Mammary epithelial cell (primary cell): ENCODE measurements around the gene MIF.
"Not testable (repeated sequence)": the region's sequence is repeated elsewhere in the genome, so short reads cannot be mapped to it uniquely, and the experiment has no call there.

Source experiments
- EZH2 ChIP-seq: IDR thresholded peaks from 2 replicates; pipeline ENCODE4 v1.6.1; 2012; ENCODE audit warnings: low read length, inconsistent platforms, borderline replicate concordance
- TF ChIP-seq, protein P1 (sequence below), 2 donors: IDR thresholded peaks in 1 of 2; conservative IDR thresholded peaks in 1 of 2; 2 replicates each; pipeline ENCODE4 v1.5.1; 2011 to 2012; ENCODE audit warnings: inconsistent platforms in 2 of 2, low read length in 2 of 2, mild to moderate bottlenecking in 2 of 2, control low read depth in 1 of 2, low read depth in 1 of 2; ENCODE audit not compliant: insufficient read depth in 1 of 2; ENCODE audit errors: extremely low read depth in 1 of 2

DNA sequence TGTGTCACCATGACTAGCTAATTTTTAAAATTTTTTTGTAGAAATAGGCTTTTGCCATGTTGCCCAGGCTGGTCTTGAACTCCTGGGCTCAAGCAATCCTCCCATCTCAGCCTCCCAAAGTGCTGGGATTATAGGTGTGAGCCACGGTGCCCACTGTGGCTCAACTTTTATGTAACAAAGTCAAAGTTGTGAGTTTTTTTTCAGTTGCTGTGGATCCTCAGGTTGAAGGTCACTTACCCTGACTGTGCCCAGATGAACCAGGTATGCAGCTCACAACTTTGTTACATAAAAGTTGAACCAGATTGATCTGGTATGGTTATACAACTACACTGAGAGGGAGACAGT is 26.1 kb downstream of the MIF start:
- TF ChIP-seq, protein P1, sequence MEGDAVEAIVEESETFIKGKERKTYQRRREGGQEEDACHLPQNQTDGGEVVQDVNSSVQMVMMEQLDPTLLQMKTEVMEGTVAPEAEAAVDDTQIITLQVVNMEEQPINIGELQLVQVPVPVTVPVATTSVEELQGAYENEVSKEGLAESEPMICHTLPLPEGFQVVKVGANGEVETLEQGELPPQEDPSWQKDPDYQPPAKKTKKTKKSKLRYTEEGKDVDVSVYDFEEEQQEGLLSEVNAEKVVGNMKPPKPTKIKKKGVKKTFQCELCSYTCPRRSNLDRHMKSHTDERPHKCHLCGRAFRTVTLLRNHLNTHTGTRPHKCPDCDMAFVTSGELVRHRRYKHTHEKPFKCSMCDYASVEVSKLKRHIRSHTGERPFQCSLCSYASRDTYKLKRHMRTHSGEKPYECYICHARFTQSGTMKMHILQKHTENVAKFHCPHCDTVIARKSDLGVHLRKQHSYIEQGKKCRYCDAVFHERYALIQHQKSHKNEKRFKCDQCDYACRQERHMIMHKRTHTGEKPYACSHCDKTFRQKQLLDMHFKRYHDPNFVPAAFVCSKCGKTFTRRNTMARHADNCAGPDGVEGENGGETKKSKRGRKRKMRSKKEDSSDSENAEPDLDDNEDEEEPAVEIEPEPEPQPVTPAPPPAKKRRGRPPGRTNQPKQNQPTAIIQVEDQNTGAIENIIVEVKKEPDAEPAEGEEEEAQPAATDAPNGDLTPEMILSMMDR (conservative IDR thresholded peaks at IDR 0.05 in 1 of 2, IDR thresholded peaks at IDR 0.05 in 1 of 2; ENCODE audit: extremely low read depth in 1 of 2, insufficient read depth in 1 of 2, low read depth in 1 of 2, low read length in 2 of 2), result not testable (repeated sequence)
- TF ChIP-seq EZH2, result not testable (repeated sequence)
